Trophoblast cell (in vitro differentiated cells and primary cell): ENCODE measurements around the gene PIK3R5.

Source experiments
- DNase-seq, 2 donors: peaks; one replicate each; pipeline ENCODE4 v3.0.0-alpha.2; 2016
- H2AFZ ChIP-seq: 2 replicates; pipeline ENCODE4 v1.6.1; 2013; ENCODE audit warnings: low read length, moderate library complexity, mild to moderate bottlenecking; ENCODE audit not compliant: insufficient read depth, poor library complexity
- H2AK5ac ChIP-seq: 2 replicates; pipeline ENCODE4 v1.6.1; 2013; ENCODE audit warnings: mild to moderate bottlenecking, low read length
- H2BK120ac ChIP-seq: 2 replicates; pipeline ENCODE4 v1.6.1; 2013; ENCODE audit warnings: low read length, mild to moderate bottlenecking, moderate library complexity; ENCODE audit not compliant: insufficient read depth, poor library complexity
- H2BK12ac ChIP-seq: 2 replicates; pipeline ENCODE4 v1.6.1; 2013; ENCODE audit warnings: mild to moderate bottlenecking, low read length, moderate library complexity
- H2BK5ac ChIP-seq: 2 replicates; pipeline ENCODE4 v1.6.1; 2013; ENCODE audit warnings: low read length, low read depth, moderate library complexity, mild to moderate bottlenecking; ENCODE audit not compliant: poor library complexity
- H3K14ac ChIP-seq: 2 replicates; pipeline ENCODE4 v1.6.1; 2013; ENCODE audit warnings: mild to moderate bottlenecking, low read length
- H3K18ac ChIP-seq: 2 replicates; pipeline ENCODE4 v1.6.1; 2013; ENCODE audit warnings: mild to moderate bottlenecking, low read length
- H3K23ac ChIP-seq: 2 replicates; pipeline ENCODE4 v1.6.1; 2013; ENCODE audit warnings: low read length
- H3K27ac ChIP-seq: 2 replicates; pipeline ENCODE4 v1.5.1; 2013; ENCODE audit warnings: low read depth, mild to moderate bottlenecking, inconsistent platforms, low read length, moderate library complexity
- H3K27me3 ChIP-seq: 2 replicates; pipeline ENCODE4 v1.6.1; 2013; ENCODE audit warnings: inconsistent platforms, mild to moderate bottlenecking, low read length, moderate library complexity; ENCODE audit not compliant: insufficient read depth
- H3K36me3 ChIP-seq, 2 experiments: 1 replicate in 1 of 2; 2 replicates in 1 of 2; pipeline ENCODE4 v1.6.1; 2013; ENCODE audit warnings: low read length in 2 of 2, mild to moderate bottlenecking in 2 of 2, moderate library complexity in 1 of 2; ENCODE audit not compliant: insufficient read depth in 2 of 2, control insufficient read depth in 1 of 2
- H3K4ac ChIP-seq: 2 replicates; pipeline ENCODE4 v1.6.1; 2013; ENCODE audit warnings: low read depth, mild to moderate bottlenecking, low read length, moderate library complexity
- H3K4me1 ChIP-seq, 2 experiments: 1 replicate in 1 of 2; 2 replicates in 1 of 2; pipeline ENCODE4 v1.6.1; 2013; ENCODE audit warnings: low read length in 2 of 2, mild to moderate bottlenecking in 2 of 2, moderate library complexity in 1 of 2; ENCODE audit not compliant: insufficient read depth in 2 of 2, control insufficient read depth in 1 of 2
- H3K4me2 ChIP-seq: 2 replicates; pipeline ENCODE4 v1.6.1; 2013; ENCODE audit warnings: inconsistent platforms, mild to moderate bottlenecking, low read length, moderate library complexity
- H3K4me3 ChIP-seq: 2 replicates; pipeline ENCODE4 v1.5.1; 2013; ENCODE audit warnings: mild to moderate bottlenecking, low read depth, low read length, inconsistent platforms
- H3K79me1 ChIP-seq: one replicate; pipeline ENCODE4 v1.6.1; 2013; ENCODE audit warnings: low read length
- H3K79me2 ChIP-seq: 2 replicates; pipeline ENCODE4 v1.6.1; 2013; ENCODE audit warnings: low read length, mild to moderate bottlenecking; ENCODE audit not compliant: control insufficient read depth, insufficient read depth, poor library complexity
- H3K9ac ChIP-seq: 2 replicates; pipeline ENCODE4 v1.6.1; 2013; ENCODE audit warnings: mild to moderate bottlenecking, low read length
- H3K9me3 ChIP-seq: 2 replicates; pipeline ENCODE4 v1.6.1; 2013; ENCODE audit warnings: low read depth, mild to moderate bottlenecking, control low read depth, inconsistent platforms, low read length; ENCODE audit not compliant: insufficient read depth
- H4K12ac ChIP-seq: 2 replicates; pipeline ENCODE4 v1.6.1; 2013; ENCODE audit warnings: low read depth, mild to moderate bottlenecking, low read length, moderate library complexity
- H4K8ac ChIP-seq: 2 replicates; pipeline ENCODE4 v1.6.1; 2013; ENCODE audit warnings: low read depth, mild to moderate bottlenecking, low read length, moderate library complexity
- H4K91ac ChIP-seq: one replicate; pipeline ENCODE4 v1.6.1; 2013; ENCODE audit warnings: low read depth, mild to moderate bottlenecking, low read length, moderate library complexity
- WGBS: extraction: QIAGEN DNeasy Blood & Tissue Kit; methylation state at CpG from one replicate; pipeline ENCODE4 v1.1.7; 2013; ENCODE audit warnings: missing lambda C conversion rate; ENCODE audit not compliant: insufficient read length, insufficient coverage; ENCODE audit errors: extremely low coverage; 5-methylcytosine and 5-hydroxymethylcytosine counted together

PIK3R5 gene

DNA sequence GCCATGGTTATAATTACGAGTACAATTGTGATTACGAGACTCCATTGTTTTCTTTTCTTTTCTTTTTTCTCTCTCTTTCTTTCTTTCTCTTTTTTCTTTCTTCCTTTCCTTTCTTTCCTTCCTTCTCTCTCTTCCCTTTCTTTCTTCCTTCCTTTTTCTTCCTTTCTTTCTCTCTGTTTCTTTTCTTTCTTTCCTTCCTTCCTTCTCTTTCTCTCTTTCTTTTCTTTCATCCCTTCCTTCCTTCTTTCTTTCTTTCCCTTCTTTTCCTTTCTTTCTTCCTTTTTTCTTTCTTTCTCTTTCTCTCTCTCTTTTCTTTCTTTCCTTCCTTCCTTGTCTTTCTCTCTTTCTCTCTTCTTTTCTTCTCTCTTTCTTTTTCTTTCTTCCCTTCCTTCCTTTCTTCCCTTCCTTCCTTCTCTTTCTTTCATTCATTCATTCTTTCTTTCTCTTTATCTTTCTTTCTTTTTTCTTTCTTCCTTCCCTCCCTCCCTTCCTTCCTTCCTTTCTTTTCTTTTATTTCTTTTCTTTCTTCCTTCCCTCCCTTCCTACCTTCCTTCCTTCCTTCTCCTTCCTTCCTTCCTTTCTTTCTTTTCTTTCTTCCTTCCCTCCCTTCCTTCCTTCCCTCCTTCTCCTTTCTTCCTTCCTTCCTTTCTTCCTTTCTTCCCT, 41.7 kb upstream of the PIK3R5 start:
- Histone ChIP-seq H3K23ac (no peak overlapping the region), H4K12ac (no peak overlapping the region), H3K4ac (no peak overlapping the region), H4K8ac (no peak overlapping the region), H3K14ac (no peak overlapping the region), H3K18ac (no peak overlapping the region), H2BK120ac (no peak overlapping the region), H2AFZ (no peak overlapping the region), H2BK12ac (no peak overlapping the region), H3K79me2 (no peaks in the 10 kb centered on the region), H3K27ac (no peak overlapping the region), H3K4me3 (no peak overlapping the region), H3K4me2 (no peak overlapping the region), H3K79me1 (no peaks in the 10 kb centered on the region), H3K36me3 (no peaks in the 10 kb centered on the region), H3K27me3 (peaks cover 37% of the 10 kb centered on the region), H2AK5ac (no peak overlapping the region), H4K91ac (no peak overlapping the region), H3K9ac (no peak overlapping the region), H3K4me1 (peaks cover 5 to 6% of the 10 kb centered on the region in 2 experiments), H2BK5ac (no peak overlapping the region), H3K9me3 (peaks cover 4% of the 10 kb centered on the region)
- WGBS, result no CpG with 5 or more reads among the region's 2 CpGs
- no peak for DNase-seq

DNA sequence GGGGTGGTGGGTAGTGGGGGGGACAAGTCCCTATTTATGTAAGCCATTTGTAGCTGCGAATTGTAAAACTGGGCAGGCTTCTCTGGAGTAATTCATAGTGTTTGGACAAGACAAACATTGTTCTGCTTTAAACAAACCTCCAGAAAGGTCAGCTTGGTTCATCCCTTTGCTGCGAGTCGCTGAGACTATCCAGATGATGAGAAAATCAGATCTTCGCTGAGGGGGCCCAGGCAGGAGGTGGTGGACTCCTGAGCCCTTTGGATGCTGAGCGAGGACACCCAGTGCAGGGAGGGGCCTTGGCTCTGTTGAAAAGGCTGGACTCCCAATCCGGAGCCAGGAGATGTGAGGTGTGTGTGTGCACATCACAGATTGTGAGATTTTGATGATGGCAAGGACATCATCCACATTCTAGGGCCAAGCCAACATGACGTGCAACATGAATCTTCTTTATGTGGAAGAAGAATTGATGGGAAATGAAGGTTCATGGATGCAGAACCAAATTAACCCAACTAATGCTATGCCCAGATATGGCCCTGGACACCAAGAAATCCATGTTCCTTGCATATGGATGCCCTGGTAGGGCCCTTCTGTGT, 40.8 kb upstream of the PIK3R5 start:
- Histone ChIP-seq H3K23ac (no peak overlapping the region), H2BK12ac (no peak overlapping the region), H2AK5ac (no peak overlapping the region), H3K4ac (no peak overlapping the region), H3K14ac (no peak overlapping the region), H3K9ac (no peak overlapping the region), H3K9me3 (peaks cover 4% of the 10 kb centered on the region), H4K91ac (no peak overlapping the region), H3K27me3 (peaks cover 44% of the 10 kb centered on the region), H2BK120ac (no peak overlapping the region), H2AFZ (no peak overlapping the region), H4K12ac (no peak overlapping the region), H3K4me1 (peaks cover 5 to 6% of the 10 kb centered on the region in 2 experiments), H3K79me1 (no peaks in the 10 kb centered on the region), H2BK5ac (no peak overlapping the region), H3K36me3 (no peaks in the 10 kb centered on the region), H3K4me3 (no peak overlapping the region), H3K4me2 (no peak overlapping the region), H4K8ac (no peak overlapping the region), H3K27ac (no peak overlapping the region), H3K18ac (no peak overlapping the region), H3K79me2 (no peaks in the 10 kb centered on the region)
- no peak for DNase-seq
- no CpG with 5 or more reads among the region's 7 CpGs for WGBS

DNA sequence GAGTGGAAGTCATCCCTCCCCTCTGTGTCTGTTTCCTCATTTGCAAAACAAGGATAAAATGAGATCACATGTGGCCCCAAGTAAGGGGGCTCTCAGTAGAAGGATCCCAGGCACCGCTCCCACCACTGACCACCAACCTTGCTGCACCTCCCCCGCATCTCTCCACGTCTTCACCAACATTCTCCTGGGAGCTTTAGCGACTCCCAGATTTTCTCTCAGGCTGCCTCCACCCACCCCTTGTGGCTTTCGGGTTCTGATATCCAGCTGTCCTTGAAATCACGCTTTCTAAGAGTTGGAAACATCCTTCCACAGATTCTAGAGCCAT, 39.4 kb upstream of the PIK3R5 start:
- no peak overlapping the region for H3K23ac ChIP-seq
- no peak overlapping the region for H2BK5ac ChIP-seq
- H4K8ac ChIP-seq, result no peak overlapping the region
- no peaks in the 10 kb centered on the region for H3K79me2 ChIP-seq
- no peak overlapping the region for H2BK12ac ChIP-seq
- H3K79me1 ChIP-seq, result no peaks in the 10 kb centered on the region
- H2AFZ ChIP-seq, result no peak overlapping the region
- DNase-seq, result no peak
- H4K91ac ChIP-seq, result no peak overlapping the region
- H3K9ac ChIP-seq, result no peak overlapping the region
- H3K27me3 ChIP-seq, result peaks cover 48% of the 10 kb centered on the region
- no peak overlapping the region for H3K4me3 ChIP-seq
- no peak overlapping the region for H2BK120ac ChIP-seq
- H4K12ac ChIP-seq, result no peak overlapping the region
- peaks cover 5 to 6% of the 10 kb centered on the region in 2 experiments for H3K4me1 ChIP-seq
- H3K27ac ChIP-seq, result no peak overlapping the region
- no peaks in the 10 kb centered on the region for H3K36me3 ChIP-seq
- peaks cover 4% of the 10 kb centered on the region for H3K9me3 ChIP-seq
- H3K18ac ChIP-seq, result no peak overlapping the region
- no peak overlapping the region for H3K4ac ChIP-seq
- no CpG with 5 or more reads among the region's 6 CpGs for WGBS
- H3K14ac ChIP-seq, result no peak overlapping the region
- H2AK5ac ChIP-seq, result no peak overlapping the region
- H3K4me2 ChIP-seq, result no peak overlapping the region

DNA sequence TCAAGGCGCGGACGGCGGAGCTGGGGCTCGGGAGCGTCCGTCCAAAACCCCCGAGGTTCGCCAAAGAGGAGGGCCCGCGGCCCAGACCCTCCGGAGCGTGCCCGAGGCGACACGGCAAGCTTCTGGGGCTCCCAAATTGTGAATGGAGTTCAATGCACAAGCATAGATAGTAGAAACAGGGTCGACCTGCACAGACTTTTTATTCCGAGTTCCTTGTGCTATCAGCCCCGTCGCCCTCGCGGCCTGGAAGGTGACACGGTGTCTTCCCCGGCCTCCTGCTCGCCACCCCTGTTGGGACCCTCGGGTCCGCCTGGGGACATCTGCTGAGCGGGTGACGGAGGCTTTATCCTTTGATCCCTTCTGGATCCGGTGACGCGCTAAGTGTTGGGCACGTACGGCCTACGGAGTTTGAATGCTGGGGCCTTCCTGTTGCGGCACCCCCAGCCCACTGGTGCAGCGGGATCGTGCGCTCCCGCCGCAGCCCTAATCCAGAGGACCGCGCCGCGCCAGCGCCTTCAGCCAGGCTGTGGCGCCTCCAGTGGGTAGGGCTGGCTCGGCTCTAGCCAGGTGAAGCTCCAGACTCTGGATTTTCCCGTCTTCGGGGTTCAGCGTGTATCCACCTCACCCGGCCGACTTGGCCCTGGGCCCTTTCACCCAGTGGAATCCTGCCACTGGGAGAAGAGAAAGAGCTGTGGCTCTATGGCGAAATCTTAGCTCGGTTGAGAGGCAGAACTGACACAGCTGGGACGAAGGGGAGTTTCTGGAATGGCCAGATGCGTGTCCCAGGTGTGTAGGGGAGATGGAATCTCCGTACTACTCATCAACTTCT, 38.8 kb upstream of the PIK3R5 start:
- no peak overlapping the region for H2BK120ac ChIP-seq
- no peak overlapping the region for H2BK12ac ChIP-seq
- H2AK5ac ChIP-seq, result no peak overlapping the region
- H3K14ac ChIP-seq, result no peak overlapping the region
- peaks cover 4% of the 10 kb centered on the region for H3K9me3 ChIP-seq
- no peak overlapping the region for H4K8ac ChIP-seq
- peaks cover 5 to 6% of the 10 kb centered on the region in 2 experiments for H3K4me1 ChIP-seq
- no peak overlapping the region for H3K27ac ChIP-seq
- H3K23ac ChIP-seq, result no peak overlapping the region
- H2BK5ac ChIP-seq, result no peak overlapping the region
- peak; percentile 45 to 60 for DNase-seq
- no peak overlapping the region for H4K91ac ChIP-seq
- H3K9ac ChIP-seq, result no peak overlapping the region
- H3K4me3 ChIP-seq, result no peak overlapping the region
- H3K4me2 ChIP-seq, result peak overlapping the region; percentile 84
- no peaks in the 10 kb centered on the region for H3K79me2 ChIP-seq
- no peak overlapping the region for H3K18ac ChIP-seq
- no peak overlapping the region for H4K12ac ChIP-seq
- H3K79me1 ChIP-seq, result no peaks in the 10 kb centered on the region
- WGBS, result no CpG with 5 or more reads among the region's 58 CpGs
- H2AFZ ChIP-seq, result no peak overlapping the region
- no peak overlapping the region for H3K4ac ChIP-seq
- peaks cover 48% of the 10 kb centered on the region for H3K27me3 ChIP-seq
- no peaks in the 10 kb centered on the region for H3K36me3 ChIP-seq
